H1 (cell line): Measurements from ENCODE around the gene LHPP. TPM values are rescaled to one million over a fixed set of nuclear protein-coding genes. Genes with fewer than 3 reads are reported as not detected.
A peak's percentile ranks its signal among the peaks of the same experiment; 100 is the strongest.

ENCODE experiments used
- CTCF ChIA-PET: fragments of 300-600 bp; sonication (Branson Sonifier 250); formaldehyde crosslinking; loops from one replicate; lab custom pipeline; 2021; ENCODE audit not compliant: partially characterized antibody; lab: Charles Lee
- POLR2A ChIA-PET: fragments of 300-600 bp; sonication (Branson Sonifier 250); formaldehyde crosslinking; loops from one replicate; lab custom pipeline; 2021; ENCODE audit warnings: inconsistent platforms; ENCODE audit not compliant: partially characterized antibody; lab: Charles Lee
- DNase-seq, 2 experiments: peaks; one replicate each; pipeline versions ENCODE4 v3.0.0 to v3.0.0-alpha.2; 2010 to 2022; ENCODE audit warnings: low spot score in 2 of 2, low read depth in 1 of 2, mixed read lengths in 1 of 2
- FAIRE-seq: peaks from 2 replicates; lab custom pipeline; 2011; peaks lifted over from hg19 to GRCh38; lab: Jason Lieb, UNC
- H2AFZ ChIP-seq: 2 replicates; pipeline ENCODE4 v1.8.1; 2012; ENCODE audit warnings: low read length, inconsistent platforms
- H2AK5ac ChIP-seq: 2 replicates; pipeline ENCODE4 v1.6.1; 2013; ENCODE audit warnings: low read depth, low read length
- H2BK120ac ChIP-seq: replicated peaks from 2 replicates; pipeline ENCODE3; 2013; ENCODE audit warnings: low read depth, low read length, inconsistent platforms
- H2BK12ac ChIP-seq: 2 replicates; pipeline ENCODE4 v1.6.1; 2013; ENCODE audit warnings: low read depth, low read length
- H2BK15ac ChIP-seq: 2 replicates; pipeline ENCODE4 v1.6.1; 2013; ENCODE audit warnings: low read length
- H2BK20ac ChIP-seq: 2 replicates; pipeline ENCODE4 v1.6.1; 2013; ENCODE audit warnings: low read length
- H2BK5ac ChIP-seq: 2 replicates; pipeline ENCODE4 v1.6.1; 2013; ENCODE audit warnings: low read depth, low read length
- H3K14ac ChIP-seq: 2 replicates; pipeline ENCODE4 v1.6.1; 2013; ENCODE audit warnings: inconsistent platforms; ENCODE audit not compliant: insufficient read length
- H3K18ac ChIP-seq: 2 replicates; pipeline ENCODE4 v1.6.1; 2013; ENCODE audit warnings: low read length; ENCODE audit errors: extremely low read depth
- H3K23ac ChIP-seq: 2 replicates; pipeline ENCODE4 v1.6.1; 2013; ENCODE audit warnings: inconsistent platforms; ENCODE audit not compliant: insufficient read length
- H3K23me2 ChIP-seq: 2 replicates; pipeline ENCODE4 v1.6.1; 2013; ENCODE audit warnings: low read depth, low read length
- H3K27ac ChIP-seq: 2 replicates; pipeline ENCODE4 v1.6.1; 2011; ENCODE audit warnings: low read depth, low read length, inconsistent platforms
- H3K27me3 ChIP-seq, 4 experiments: replicated peaks in 1 of 4; 1 replicate in 1 of 4; 2 replicates in 3 of 4; pipeline versions ENCODE4 v1.6.1 to v1.8.1; 2011 to 2013; ENCODE audit warnings: low read length in 3 of 4, mild to moderate bottlenecking in 3 of 4, inconsistent platforms in 2 of 4, mixed read lengths in 2 of 4, moderate library complexity in 1 of 4; ENCODE audit not compliant: control insufficient read depth in 3 of 4, insufficient read depth in 3 of 4; ENCODE audit errors: extremely low read depth in 1 of 4
- H3K36me3 ChIP-seq, 4 experiments: 2 replicates each; pipeline versions ENCODE4 v1.6.1 to v1.8.1; 2011 to 2013; ENCODE audit warnings: mild to moderate bottlenecking in 4 of 4, low read length in 3 of 4, moderate library complexity in 2 of 4, control low read depth in 1 of 4, inconsistent platforms in 1 of 4; ENCODE audit not compliant: insufficient read depth in 4 of 4, control insufficient read depth in 2 of 4
- H3K4ac ChIP-seq: replicated peaks from 2 replicates; pipeline ENCODE3; 2013; ENCODE audit warnings: low read length, low read depth, mixed read lengths, inconsistent platforms; ENCODE audit not compliant: insufficient read length
- H3K4me1 ChIP-seq, 4 experiments: replicated peaks in 1 of 4; 1 replicate in 1 of 4; 2 replicates in 3 of 4; pipeline versions ENCODE4 v1.6.1 to v1.8.1; 2011 to 2013; ENCODE audit warnings: low read length in 3 of 4, inconsistent platforms in 2 of 4, mixed read lengths in 1 of 4; ENCODE audit not compliant: insufficient read depth in 4 of 4, control insufficient read depth in 3 of 4
- H3K4me2 ChIP-seq, 2 experiments: 2 replicates each; pipeline versions ENCODE4 v1.6.1 to v1.8.1; 2011 to 2013; ENCODE audit warnings: low read depth in 2 of 2, low read length in 2 of 2, control low read depth in 1 of 2, inconsistent platforms in 1 of 2, mild to moderate bottlenecking in 1 of 2; ENCODE audit not compliant: insufficient read depth in 1 of 2
- H3K4me3 ChIP-seq, 4 experiments: fragments of 200-600, 300-600 bp in 1 of 4; sonication (generic), shearing (Covaris generic), sonication (Bioruptor Twin) in 1 of 4; 2 replicates each; pipeline versions ENCODE4 v1.5.1 to v1.8.1; 2011 to 2016; ENCODE audit warnings: low read length in 4 of 4, low read depth in 3 of 4, control low read depth in 2 of 4, inconsistent platforms in 2 of 4, mild to moderate bottlenecking in 2 of 4, mixed read lengths in 1 of 4, moderate library complexity in 1 of 4; ENCODE audit not compliant: insufficient read depth in 2 of 4; ENCODE audit errors: extremely low read depth in 1 of 4
- H3K56ac ChIP-seq: replicated peaks from 2 replicates; pipeline ENCODE3; 2013; ENCODE audit warnings: low read depth, mild to moderate bottlenecking, mixed read lengths, low read length, inconsistent platforms; ENCODE audit not compliant: insufficient read length
- H3K79me1 ChIP-seq: 2 replicates; pipeline ENCODE4 v1.6.1; 2013; ENCODE audit warnings: low read depth, low read length, control low read depth
- H3K79me2 ChIP-seq, 2 experiments: 2 replicates each; pipeline versions ENCODE4 v1.6.1 to v1.8.1; 2012 to 2013; ENCODE audit warnings: low read length in 2 of 2, mild to moderate bottlenecking in 2 of 2, inconsistent platforms in 1 of 2; ENCODE audit not compliant: insufficient read depth in 2 of 2, control insufficient read depth in 1 of 2
- H3K9ac ChIP-seq, 4 experiments: replicated peaks in 1 of 4; 1 replicate in 1 of 4; 2 replicates in 3 of 4; pipeline versions ENCODE4 v1.6.1 to v1.8.1; 2011 to 2013; ENCODE audit warnings: low read depth in 3 of 4, low read length in 3 of 4, control low read depth in 2 of 4, mild to moderate bottlenecking in 2 of 4, moderate library complexity in 2 of 4, inconsistent platforms in 1 of 4; ENCODE audit errors: extremely low read depth in 1 of 4
- H3K9me3 ChIP-seq, 2 experiments: 2 replicates each; pipeline versions ENCODE4 v1.6.1 to v1.8.1; 2012 to 2013; ENCODE audit warnings: mild to moderate bottlenecking in 2 of 2, moderate library complexity in 2 of 2, control low read depth in 1 of 2, inconsistent platforms in 1 of 2, low read depth in 1 of 2, low read length in 1 of 2, mixed read lengths in 1 of 2; ENCODE audit not compliant: insufficient read depth in 2 of 2
- H4K20me1 ChIP-seq, 2 experiments: replicated peaks in 1 of 2; 2 replicates each; pipeline versions ENCODE3 to v1.8.1; 2011 to 2013; ENCODE audit warnings: inconsistent platforms in 2 of 2, low read length in 2 of 2, mild to moderate bottlenecking in 1 of 2; ENCODE audit not compliant: insufficient read depth in 2 of 2, control insufficient read depth in 1 of 2
- H4K5ac ChIP-seq: 2 replicates; pipeline ENCODE4 v1.6.1; 2013; ENCODE audit warnings: low read length, low read depth, mixed read lengths, inconsistent platforms; ENCODE audit not compliant: insufficient read length
- H4K8ac ChIP-seq: 2 replicates; pipeline ENCODE4 v1.8.0; 2013; ENCODE audit warnings: mild to moderate bottlenecking, moderate library complexity, low read length, inconsistent platforms; ENCODE audit not compliant: insufficient read depth; ENCODE audit errors: extremely low read depth
- H4K91ac ChIP-seq: replicated peaks from 2 replicates; pipeline ENCODE3; 2013; ENCODE audit warnings: low read length, mixed read lengths, inconsistent platforms; ENCODE audit not compliant: insufficient read length
- CBX8 ChIP-seq: fragments of 300-800, 300-1000 bp; sonication (generic); IDR thresholded peaks from 2 replicates; pipeline ENCODE4 v1.7.1; 2016; ENCODE audit warnings: low read depth, low read length, borderline replicate concordance
- CHD2 ChIP-seq: IDR thresholded peaks from 2 replicates; pipeline ENCODE4 v1.6.1; 2012; ENCODE audit warnings: low read length, improper control_type of control experiment
- CTCF ChIP-seq, 3 experiments: IDR thresholded peaks; 1 replicate in 2 of 3; 2 replicates in 1 of 3; pipeline versions ENCODE4 v1.5.1 to v1.6.1; 2011; ENCODE audit warnings: low read length in 3 of 3, mild to moderate bottlenecking in 3 of 3, inconsistent platforms in 2 of 3, low read depth in 1 of 3, moderate library complexity in 1 of 3; ENCODE audit not compliant: insufficient read depth in 1 of 3; ENCODE audit errors: control extremely low read depth in 1 of 3
- FOSL1 ChIP-seq: IDR thresholded peaks from 2 replicates; pipeline ENCODE4 v1.6.1; 2011; ENCODE audit warnings: mild to moderate bottlenecking, low read depth, low read length, moderate library complexity; ENCODE audit not compliant: insufficient read depth
- GABPA ChIP-seq: IDR thresholded peaks from 2 replicates; pipeline ENCODE4 v1.6.1; 2011; ENCODE audit warnings: mild to moderate bottlenecking, low read length, moderate library complexity, borderline replicate concordance; ENCODE audit not compliant: insufficient read depth
- HDAC2 ChIP-seq, 2 experiments: fragments of 300-600 bp in 1 of 2; sonication (generic) in 1 of 2; IDR thresholded peaks; 2 replicates each; pipeline ENCODE4 v1.6.1; 2011 to 2012; ENCODE audit warnings: low read depth in 2 of 2, low read length in 2 of 2, mild to moderate bottlenecking in 2 of 2, moderate library complexity in 2 of 2, borderline replicate concordance in 1 of 2, inconsistent platforms in 1 of 2
- KDM5A ChIP-seq: fragments of 200-600 bp; IDR thresholded peaks from 2 replicates; pipeline ENCODE4 v1.7.1; 2012; ENCODE audit warnings: mild to moderate bottlenecking, low read length, inconsistent platforms, mixed read lengths
- SP1 ChIP-seq: IDR thresholded peaks from 2 replicates; pipeline ENCODE4 v1.6.1; 2011; ENCODE audit warnings: low read depth, low read length
- SP4 ChIP-seq: IDR thresholded peaks from 2 replicates; pipeline ENCODE4 v1.6.1; 2012; ENCODE audit warnings: low read length, inconsistent platforms
- TCF12 ChIP-seq: IDR thresholded peaks from 2 replicates; pipeline ENCODE4 v1.6.1; 2011; ENCODE audit warnings: low read depth, mild to moderate bottlenecking, low read length
- WGBS, 2 experiments: shearing (Covaris generic) in 1 of 2; methylation state at CpG; one replicate each; pipeline versions ENCODE4 v1.1.6 to v1.1.7; 2013 to 2015; ENCODE audit warnings: low lambda C conversion rate in 2 of 2, mixed read lengths in 2 of 2, inconsistent platforms in 1 of 2, low coverage in 1 of 2, missing lambda C conversion rate in 1 of 2; ENCODE audit not compliant: insufficient replicate concordance in 2 of 2, insufficient coverage in 1 of 2, insufficient read length in 1 of 2; ENCODE audit errors: extremely low coverage in 1 of 2, missing lambda C conversion rate in 1 of 2; 5-methylcytosine and 5-hydroxymethylcytosine counted together
- polyA plus RNA-seq, 7 experiments: library from polyadenylated mRNA; depleted of rRNA in 3 of 7; stranded (reverse) in 5 of 7; unstranded in 2 of 7; fragments of >200 nt in 5 of 7; fragments of 200-250 nt in 2 of 7; gene quantifications; 1 replicate in 5 of 7; 2 replicates in 1 of 7; 4 replicates in 1 of 7; pipeline versions ENCODE4 v1.2.1 to v1.2.3, GENCODE V29; 2011 to 2013; ENCODE audit warnings: missing spikeins in 2 of 7, mixed read lengths in 2 of 7
- total RNA-seq: library from RNA; stranded (reverse); fragmentation: NEBNext Ultra II Directional; extraction: Animal tissue kit (Norgen Biotek cat#: 25700); gene quantifications from 2 replicates; pipeline ENCODE4 v1.2.1, GENCODE V29; 2021

LHPP gene
- total and polyA plus RNA-seq, 2 of the 8 experiments (the other 6 are each of a cell fraction or from before 2014, with no cell fraction given), result 26.0 to 45.0 TPM

DNA sequence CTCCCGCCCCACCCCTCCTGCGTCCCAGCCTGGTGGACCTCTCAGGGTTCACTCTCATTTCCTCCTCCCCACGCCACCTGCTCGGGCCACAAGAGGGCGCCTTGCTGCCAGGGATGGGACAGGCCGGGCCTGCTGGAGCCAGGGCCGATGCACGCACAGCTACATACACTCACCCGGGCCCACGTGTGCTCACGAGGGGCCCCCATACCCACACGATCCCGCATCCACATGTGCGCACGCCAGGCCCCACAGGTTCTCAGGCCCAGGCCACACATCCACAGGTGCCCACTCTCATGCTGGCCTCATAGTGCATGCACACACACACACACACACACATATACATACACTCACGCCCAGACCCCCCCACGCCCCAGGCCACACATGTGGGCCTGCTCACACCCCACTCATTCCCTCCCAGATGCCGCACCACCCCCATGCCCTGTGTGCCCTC is 68.6 kb downstream of the LHPP start:
- 45% methylated on average over 18 of the region's 18 CpGs; no CpG with 5 or more reads in 1 of the 2 experiments for WGBS, 2 experiments
- Histone ChIP-seq H3K4ac (no peak overlapping the region), H2BK120ac (no peak overlapping the region), H4K91ac (no peak overlapping the region), H2AFZ (no peak overlapping the region), H3K14ac (no peak overlapping the region), H2BK12ac (0 out of 2 replicates have a peak overlapping the region, but pooled peaks have one; percentile 27), H2AK5ac (no peak overlapping the region), H4K5ac (no peak overlapping the region), H3K23ac (no peak overlapping the region), H3K56ac (no peak overlapping the region), H4K8ac (no peak overlapping the region), H2BK5ac (peak overlapping the region; percentile 52; the same call in 1 of the 2 replicates), H3K9me3 (no peaks in the 10 kb centered on the region), H4K20me1 (no peaks in the 10 kb centered on the region), H3K79me1 (no peaks in the 10 kb centered on the region), H3K27me3 (no peaks in the 10 kb centered on the region), H2BK20ac (no peak overlapping the region), H3K4me2 (no peak overlapping the region), H3K23me2 (no peaks in the 10 kb centered on the region), H3K79me2 (no peaks in the 10 kb centered on the region), H3K9ac (no peak overlapping the region), H2BK15ac (no peak overlapping the region; the same call in 1 of the 2 replicates), H3K27ac (no peak overlapping the region), H3K36me3 (no peaks in the 10 kb centered on the region), H3K18ac (no peak overlapping the region), H3K4me3 (no peak overlapping the region), H3K4me1 (peaks cover 0 to 20% (median 4%) of the 10 kb centered on the region in 4 experiments; a peak in 5 of 7 replicates)
- FAIRE-seq, result no peak
- POLR2A ChIA-PET, result interaction anchor here (0.6 to 1.3 kb wide), 2 partner anchors 31 to 112 kb away, joined by 3 read pairs; partner anchors contain the start of gene OAT
- CTCF ChIA-PET, result interaction anchor here (0.5 to 38.0 kb wide), 36 partner anchors 8 to 215 kb away, joined by 3 to 681 read pairs (median 4); partner anchors contain the start of gene FAM53B
- peak; percentile 36 to 96 for DNase-seq
- TF ChIP-seq TCF12 (0 out of 2 replicates have a peak, but pooled peaks have one; percentile 11), CTCF (IDR thresholded peaks at IDR 0.05; ENCODE audit: control extremely low read depth in 1 of 3, insufficient read depth in 1 of 3, low read depth in 1 of 3, low read length in 3 of 3) (peak in 2 of 3 experiments; percentile 95; a peak in 3 of 4 replicates), SP4 (no peak), KDM5A (no peak), GABPA (0 out of 2 replicates have a peak, but pooled peaks have one; percentile 60), HDAC2 (IDR thresholded peaks at IDR 0.05; ENCODE audit: borderline replicate concordance in 1 of 2, low read depth in 2 of 2, low read length in 2 of 2) (no peak), FOSL1 (no peak), CBX8 (no peak), SP1 (no peak), CHD2 (no peak)
